T-helper 1 cell treated with Interleukin-12 subunit alpha and Interleukin-12 subunit beta and Interleukin-4 antibody, amounts not matched to agents 30 μg/mL and 1 μg/mL, for 36 hours (primary cell): ENCODE data around the gene TENT5A.
"Not testable (repeated sequence)": the region's sequence is repeated elsewhere in the genome, so short reads cannot be mapped to it uniquely, and the experiment has no call there.

Source experiments
- H3K27ac Mint-ChIP-seq: one replicate; pipeline ENCODE4 v1.8.0; 2021; ENCODE audit warnings: mild to moderate bottlenecking, mixed read lengths
- H3K27me3 Mint-ChIP-seq: one replicate; pipeline ENCODE4 v1.8.0; 2021; ENCODE audit warnings: low read depth, mixed read lengths
- H3K36me3 Mint-ChIP-seq: one replicate; pipeline ENCODE4 v1.8.0; 2021; ENCODE audit warnings: low read depth, mixed read lengths
- H3K4me1 Mint-ChIP-seq: one replicate; pipeline ENCODE4 v1.8.0; 2021; ENCODE audit warnings: low read depth, mixed read lengths
- H3K4me3 Mint-ChIP-seq: one replicate; pipeline ENCODE4 v1.8.0; 2021; ENCODE audit warnings: mild to moderate bottlenecking, moderate library complexity, mixed read lengths
- H3K9me3 Mint-ChIP-seq: one replicate; pipeline ENCODE4 v1.8.0; 2021; ENCODE audit warnings: mixed read lengths

The TENT5A gene

GRCh38 chr6:81750200-81750599 is 2.3 kb downstream of the TENT5A start:
- Mint-ChIP-seq H3K9me3 (no peaks in the 10 kb centered on the region), H3K4me3 (no peak overlapping the region), H3K36me3 (peaks cover 1% of the 10 kb centered on the region), H3K27ac (no peak overlapping the region), H3K4me1 (peaks cover 11% of the 10 kb centered on the region), H3K27me3 (peaks cover 49% of the 10 kb centered on the region)

DNA sequence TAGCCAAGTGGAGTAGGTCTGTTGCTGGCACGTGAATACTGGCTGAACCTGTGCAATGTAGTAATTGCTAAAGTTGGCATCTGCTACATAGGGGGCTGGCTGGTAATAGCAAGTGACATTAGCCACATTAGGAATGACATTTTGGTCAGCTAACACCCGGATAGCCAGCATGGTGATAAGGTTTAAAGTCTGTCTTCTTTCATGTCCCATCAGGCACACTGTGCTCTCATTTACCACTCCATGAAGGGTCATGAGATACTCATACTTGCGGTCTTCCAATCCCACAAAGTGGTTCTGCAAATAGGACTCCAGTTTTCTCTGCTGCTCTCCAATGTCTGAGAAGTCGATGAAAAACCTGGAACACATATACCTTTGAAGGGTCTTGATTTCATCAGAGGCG is 2.8 kb downstream of the TENT5A start:
- Mint-ChIP-seq H3K27me3 (peaks cover 45% of the 10 kb centered on the region), H3K4me1 (peaks cover 11% of the 10 kb centered on the region), H3K36me3 (peaks cover 1% of the 10 kb centered on the region), H3K27ac (no peak overlapping the region), H3K4me3 (no peak overlapping the region), H3K9me3 (no peaks in the 10 kb centered on the region)

DNA sequence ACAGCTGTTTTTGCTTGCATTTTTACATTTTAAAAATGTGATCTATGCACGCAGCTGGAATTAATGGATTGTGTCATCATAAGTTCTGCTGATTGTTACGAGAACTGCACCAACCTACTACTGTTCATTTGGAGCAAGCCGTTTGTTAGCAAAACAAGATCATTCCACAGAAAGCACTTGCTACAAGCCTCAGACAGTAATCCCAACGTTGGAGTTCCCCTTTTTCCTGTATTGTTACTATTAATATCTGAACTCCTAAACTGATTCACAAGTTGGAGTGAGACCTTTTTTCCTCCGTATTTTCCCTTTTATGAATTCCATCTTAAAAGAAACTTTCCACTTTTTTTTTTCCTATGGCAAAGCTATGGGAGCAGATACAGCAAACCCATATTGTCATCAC is 3.5 kb downstream of the TENT5A start:
- Mint-ChIP-seq H3K36me3 (peaks cover 1% of the 10 kb centered on the region), H3K27me3 (peaks cover 38% of the 10 kb centered on the region), H3K9me3 (no peaks in the 10 kb centered on the region), H3K4me3 (no peak overlapping the region), H3K4me1 (peaks cover 11% of the 10 kb centered on the region), H3K27ac (no peak overlapping the region)

DNA sequence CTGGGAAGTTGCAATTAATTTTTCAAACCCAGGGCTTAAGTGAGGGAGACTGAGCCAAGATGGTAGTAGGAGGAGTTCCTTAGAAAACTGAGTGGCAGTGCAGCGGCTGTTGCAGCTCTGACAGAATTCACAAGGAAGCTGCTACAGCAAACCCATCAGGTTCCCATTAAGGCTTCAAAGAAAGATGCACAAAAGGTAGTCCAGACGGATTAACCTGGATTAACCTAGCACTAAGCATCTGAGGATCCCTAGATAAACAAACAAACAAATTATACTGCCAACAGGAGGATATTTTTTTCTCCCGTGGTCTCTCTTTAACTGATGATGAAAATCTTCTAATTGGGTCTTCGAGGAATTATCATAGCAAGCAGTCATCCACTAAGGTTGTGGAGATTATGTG is 5.2 kb downstream of the TENT5A start:
- Mint-ChIP-seq H3K9me3 (no peaks in the 10 kb centered on the region), H3K4me1 (peaks cover 8% of the 10 kb centered on the region), H3K36me3 (peaks cover 1% of the 10 kb centered on the region), H3K27me3 (peaks cover 29% of the 10 kb centered on the region), H3K27ac (no peak overlapping the region), H3K4me3 (no peak overlapping the region)

GRCh38 chr6:81744131-81744530 is 8.3 kb downstream of the TENT5A start:
- Mint-ChIP-seq H3K9me3 (no peaks in the 10 kb centered on the region), H3K36me3 (no peaks in the 10 kb centered on the region), H3K4me1 (no peaks in the 10 kb centered on the region), H3K27me3 (peaks cover 3% of the 10 kb centered on the region), H3K4me3 (no peak overlapping the region), H3K27ac (no peak overlapping the region)

DNA sequence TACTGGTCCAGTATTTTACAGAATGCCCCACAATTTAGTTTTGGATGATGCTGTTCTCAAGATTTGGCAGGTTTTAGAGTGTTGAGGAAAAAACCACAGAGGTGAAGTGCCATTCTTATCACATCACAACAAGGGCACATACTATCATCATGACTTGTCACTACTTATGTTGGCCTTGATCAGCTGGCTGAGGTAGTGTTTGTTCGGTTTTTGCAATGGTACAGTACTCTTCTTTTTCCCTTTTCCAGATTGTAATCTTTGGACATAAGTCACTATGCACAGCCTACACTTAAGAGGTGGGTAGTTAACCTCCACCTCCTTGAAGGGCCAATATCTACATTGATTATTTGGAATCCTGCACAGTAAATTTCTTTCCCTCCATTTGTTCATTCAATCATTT is 8.8 kb downstream of the TENT5A start:
- Mint-ChIP-seq H3K27me3 (no peaks in the 10 kb centered on the region), H3K27ac (no peak overlapping the region), H3K4me1 (no peaks in the 10 kb centered on the region), H3K4me3 (no peak overlapping the region), H3K36me3 (no peaks in the 10 kb centered on the region), H3K9me3 (no peaks in the 10 kb centered on the region)

- Mint-ChIP-seq H3K4me3 (no peak overlapping the region), H3K4me1 (no peaks in the 10 kb centered on the region), H3K27me3 (no peaks in the 10 kb centered on the region), H3K36me3 (no peaks in the 10 kb centered on the region), H3K27ac (no peak overlapping the region), H3K9me3 (no peaks in the 10 kb centered on the region)
Observed at GRCh38 chr6:81741689-81742088, 10.8 kb downstream of the TENT5A start.

DNA sequence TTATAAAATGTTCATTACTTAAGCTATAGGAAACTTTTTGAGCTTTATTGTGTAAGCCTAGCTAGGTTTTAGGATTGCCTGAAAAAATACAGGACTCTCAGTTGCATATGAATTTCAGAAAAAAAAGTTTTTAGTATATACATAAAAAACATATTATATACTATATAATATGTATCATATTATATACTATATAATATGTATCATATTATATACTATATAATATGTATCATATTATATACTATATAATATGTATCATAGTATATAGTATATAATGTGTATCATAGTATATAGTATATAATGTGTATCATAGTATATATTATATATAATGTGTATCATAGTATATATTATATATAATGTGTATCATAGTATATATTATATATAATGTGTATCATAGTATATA is 11.9 kb downstream of the TENT5A start:
- not testable (repeated sequence) for H3K4me3 Mint-ChIP-seq, H3K27ac Mint-ChIP-seq, H3K9me3 Mint-ChIP-seq, H3K27me3 Mint-ChIP-seq, H3K36me3 Mint-ChIP-seq, H3K4me1 Mint-ChIP-seq

DNA sequence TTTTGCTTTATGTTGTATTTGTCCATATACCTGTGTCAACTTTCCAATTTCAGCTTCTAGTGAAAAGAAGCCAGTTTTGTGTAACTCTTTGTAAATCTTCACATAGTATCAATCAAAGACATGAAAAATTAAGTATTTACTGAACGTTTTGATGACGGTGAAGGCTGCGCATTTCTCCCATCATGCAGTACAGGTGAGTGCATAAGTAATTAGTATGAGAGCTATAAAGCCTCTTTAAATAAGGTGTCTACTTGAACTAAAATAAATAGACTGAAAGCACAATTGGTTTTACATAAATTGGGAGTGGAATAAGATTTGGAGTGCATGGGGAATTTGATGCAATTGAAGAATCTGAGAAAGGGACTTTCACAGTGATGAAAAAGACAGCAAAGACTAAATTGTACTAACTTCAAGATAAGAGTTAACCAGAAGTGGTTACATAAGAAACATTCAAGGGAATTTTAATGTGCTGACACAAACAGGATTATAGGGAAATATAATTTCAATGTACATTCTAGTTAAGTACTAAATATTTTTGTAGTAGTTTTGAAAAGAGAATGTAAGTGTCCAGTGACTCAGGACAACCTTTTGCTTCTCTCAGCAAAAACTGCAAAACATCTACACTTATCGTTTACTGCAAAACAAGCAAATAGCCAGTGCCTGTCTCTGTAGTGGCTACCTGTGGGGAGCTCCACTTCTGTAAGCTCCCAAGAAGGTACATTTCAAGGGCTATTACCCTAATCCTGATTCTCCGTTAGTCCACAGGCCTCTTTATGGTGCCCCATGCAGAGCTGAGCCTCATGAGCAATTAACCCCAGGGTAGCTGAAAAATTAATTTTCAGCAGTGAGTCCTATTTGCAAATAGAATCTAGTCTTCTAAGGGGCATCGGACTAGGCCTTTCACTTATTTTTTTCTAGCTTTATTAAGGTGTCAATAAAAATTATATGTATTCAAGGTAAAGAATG is 13.0 kb downstream of the TENT5A start:
- Mint-ChIP-seq H3K4me1 (no peaks in the 10 kb centered on the region), H3K4me3 (no peak overlapping the region), H3K27me3 (no peaks in the 10 kb centered on the region)

GRCh38 chr6:81736428-81736827 is 16.1 kb downstream of the TENT5A start:
- Mint-ChIP-seq H3K27me3 (no peaks in the 10 kb centered on the region), H3K9me3 (no peaks in the 10 kb centered on the region), H3K4me3 (no peak overlapping the region), H3K4me1 (no peaks in the 10 kb centered on the region), H3K36me3 (no peaks in the 10 kb centered on the region), H3K27ac (no peak overlapping the region)

More for the DNA sequence above, 13.0 kb downstream of the TENT5A start:
- no peak overlapping the region for H3K27ac Mint-ChIP-seq
- no peaks in the 10 kb centered on the region for H3K36me3 Mint-ChIP-seq
- no peaks in the 10 kb centered on the region for H3K9me3 Mint-ChIP-seq

GRCh38 chr6:81735756-81736380 is 16.6 kb downstream of the TENT5A start:
- Mint-ChIP-seq H3K36me3 (no peaks in the 10 kb centered on the region), H3K9me3 (no peaks in the 10 kb centered on the region), H3K4me3 (no peak overlapping the region), H3K27me3 (no peaks in the 10 kb centered on the region), H3K4me1 (no peaks in the 10 kb centered on the region), H3K27ac (no peak overlapping the region)

DNA sequence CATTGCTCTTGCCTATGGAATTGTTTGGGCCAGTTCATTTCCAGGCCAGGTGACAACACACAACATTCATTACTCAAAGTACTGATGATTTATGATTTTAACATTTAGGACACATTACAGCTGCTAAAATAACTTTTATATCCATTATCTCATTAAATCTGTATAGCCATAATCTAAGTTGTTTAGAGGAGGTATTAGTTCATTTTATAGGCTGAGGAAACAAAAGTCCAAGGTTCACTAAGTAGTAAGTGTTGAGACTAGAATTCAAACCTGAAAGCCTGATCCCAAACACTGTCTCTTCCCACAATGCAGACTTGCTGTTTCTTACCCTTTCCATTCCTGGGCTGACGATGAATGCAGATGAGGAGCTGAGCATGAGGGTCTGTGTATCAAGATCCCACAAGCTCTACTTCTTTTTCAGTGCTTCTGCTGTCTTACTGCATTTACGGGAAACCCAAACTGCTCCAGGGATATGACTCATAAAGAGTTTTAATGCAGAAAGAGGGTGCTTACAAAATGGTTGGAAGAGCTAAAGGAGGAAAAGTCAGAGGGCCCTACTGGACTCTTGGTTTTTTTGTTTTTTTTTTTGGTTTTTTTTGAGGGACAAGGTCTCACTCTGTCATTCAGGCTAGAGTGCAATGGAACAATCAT is 17.9 kb downstream of the TENT5A start:
- no peaks in the 10 kb centered on the region for H3K4me1 Mint-ChIP-seq
- no peaks in the 10 kb centered on the region for H3K27me3 Mint-ChIP-seq

GRCh38 chr6:81734081-81734480 is 18.4 kb downstream of the TENT5A start:
- no peak overlapping the region for H3K27ac Mint-ChIP-seq
- H3K4me3 Mint-ChIP-seq: no peak overlapping the region
- no peaks in the 10 kb centered on the region for H3K9me3 Mint-ChIP-seq
- no peaks in the 10 kb centered on the region for H3K4me1 Mint-ChIP-seq
- no peaks in the 10 kb centered on the region for H3K36me3 Mint-ChIP-seq
- no peaks in the 10 kb centered on the region for H3K27me3 Mint-ChIP-seq

More for the DNA sequence above, 17.9 kb downstream of the TENT5A start:
- Mint-ChIP-seq H3K4me3 (no peak overlapping the region), H3K36me3 (no peaks in the 10 kb centered on the region), H3K27ac (no peak overlapping the region), H3K9me3 (no peaks in the 10 kb centered on the region)

GRCh38 chr6:81731814-81732213 is 20.7 kb downstream of the TENT5A start:
- no peaks in the 10 kb centered on the region for H3K9me3 Mint-ChIP-seq
- H3K27me3 Mint-ChIP-seq: no peaks in the 10 kb centered on the region
- H3K27ac Mint-ChIP-seq: no peak overlapping the region
- no peaks in the 10 kb centered on the region for H3K36me3 Mint-ChIP-seq
- H3K4me3 Mint-ChIP-seq: no peak overlapping the region
- peaks cover 6% of the 10 kb centered on the region for H3K4me1 Mint-ChIP-seq
